LNCaP clone FGC (cell line): Measurements from ENCODE around the gene CCDC9.

Experiments used
- DNase-seq: peaks from one replicate; pipeline ENCODE4 v3.0.0-alpha.2; 2011; ENCODE audit warnings: low read depth
- H3K4me3 ChIP-seq: 2 replicates; pipeline ENCODE4 v1.5.1; 2011; ENCODE audit warnings: mild to moderate bottlenecking, low read depth, low read length, control low read depth
- CTCF ChIP-seq: IDR thresholded peaks from 2 replicates; pipeline ENCODE4 v1.5.1; 2012; ENCODE audit warnings: mild to moderate bottlenecking; ENCODE audit not compliant: control insufficient read depth, insufficient read depth; ENCODE audit errors: extremely low read depth

Gene CCDC9

GRCh38 chr19:47255879-47256692 is at the start of gene CCDC9:
CCDC9 (plus strand) TSS chr19:47256525; CDS start chr19:47258401, 1,876 bp downstream.
- peak; percentile 79 for DNase-seq
- no peak for TF ChIP-seq CTCF
- peak within 1 kb of the TSS; percentile 67 for H3K4me3 ChIP-seq

- H3K4me3 ChIP-seq: no peak overlapping the region
- DNase-seq: no peak
- TF ChIP-seq CTCF: no peak
These were observed 46.8 kb upstream of the CCDC9 start for GRCh38 chr19:47209319-47210179.

- H3K4me3 ChIP-seq: no peak overlapping the region
- no peak for TF ChIP-seq CTCF
These were observed 46.2 kb upstream of the CCDC9 start for GRCh38 chr19:47210180-47210490.

GRCh38 chr19:47210689-47211316 is 45.5 kb upstream of the CCDC9 start:
- DNase-seq: no peak

More at GRCh38 chr19:47210180-47210490, 46.2 kb upstream of the CCDC9 start:
- no peak for DNase-seq

GRCh38 chr19:47215581-47215980 is 40.7 kb upstream of the CCDC9 start:
- no peak overlapping the region for H3K4me3 ChIP-seq
- no peak for TF ChIP-seq CTCF
- no peak for DNase-seq

More at GRCh38 chr19:47210689-47211316, 45.5 kb upstream of the CCDC9 start:
- peak; percentile 57 for TF ChIP-seq CTCF
- no peak overlapping the region for H3K4me3 ChIP-seq

GRCh38 chr19:47221080-47221841 is 35.1 kb upstream of the CCDC9 start:
- no peak for TF ChIP-seq CTCF

More at GRCh38 chr19:47221080-47221841, 35.1 kb upstream of the CCDC9 start:
- no peak for DNase-seq
- no peak overlapping the region for H3K4me3 ChIP-seq
